BJ (cell line): Measurements from ENCODE around the gene KCNJ15. TPM values are rescaled to one million over a fixed set of nuclear protein-coding genes. Genes with fewer than 3 reads are reported as not detected.

Source experiments
- CTCF ChIA-PET: fragments of 350-600 bp; formaldehyde crosslinking; extraction: SDS; loops from one replicate; lab custom pipeline; 2021; ENCODE audit warnings: antibody characterized with exemption, inconsistent platforms; lab: Yijun Ruan, JAX
- POLR2A ChIA-PET: fragments of 300-600 bp; sonication (Branson Sonifier 250); formaldehyde crosslinking; extraction: SDS; loops from one replicate; lab custom pipeline; 2021; ENCODE audit warnings: antibody characterized with exemption; lab: Charles Lee
- DNase-seq: peaks from one replicate; pipeline ENCODE4 v3.0.0-alpha.2; 2011; ENCODE audit warnings: low read depth
- H3K27me3 ChIP-seq: 2 replicates; pipeline ENCODE4 v1.6.0; 2011; ENCODE audit warnings: low read length; ENCODE audit not compliant: control insufficient read depth, insufficient read depth
- H3K36me3 ChIP-seq: 2 replicates; pipeline ENCODE4 v1.5.1; 2011; ENCODE audit warnings: low read length; ENCODE audit not compliant: control insufficient read depth, insufficient read depth
- H3K4me3 ChIP-seq: 2 replicates; pipeline ENCODE4 v1.5.1; 2011; ENCODE audit warnings: low read depth, mild to moderate bottlenecking, control low read depth, low read length
- polyA plus RNA-seq: library from polyadenylated mRNA; depleted of rRNA; stranded (reverse); fragments of >200 nt; gene quantifications from 2 replicates; pipeline ENCODE4 v1.2.3, GENCODE V29; 2011
- TF ChIP-seq, protein P1 (sequence below): IDR thresholded peaks from 2 replicates; pipeline ENCODE4 v1.5.1; 2011; ENCODE audit warnings: low read depth, mild to moderate bottlenecking, control low read depth, inconsistent platforms, low read length, moderate library complexity; ENCODE audit not compliant: insufficient read depth

Gene KCNJ15
- polyA plus RNA-seq, 1 experiment: 0.02 TPM

DNA sequence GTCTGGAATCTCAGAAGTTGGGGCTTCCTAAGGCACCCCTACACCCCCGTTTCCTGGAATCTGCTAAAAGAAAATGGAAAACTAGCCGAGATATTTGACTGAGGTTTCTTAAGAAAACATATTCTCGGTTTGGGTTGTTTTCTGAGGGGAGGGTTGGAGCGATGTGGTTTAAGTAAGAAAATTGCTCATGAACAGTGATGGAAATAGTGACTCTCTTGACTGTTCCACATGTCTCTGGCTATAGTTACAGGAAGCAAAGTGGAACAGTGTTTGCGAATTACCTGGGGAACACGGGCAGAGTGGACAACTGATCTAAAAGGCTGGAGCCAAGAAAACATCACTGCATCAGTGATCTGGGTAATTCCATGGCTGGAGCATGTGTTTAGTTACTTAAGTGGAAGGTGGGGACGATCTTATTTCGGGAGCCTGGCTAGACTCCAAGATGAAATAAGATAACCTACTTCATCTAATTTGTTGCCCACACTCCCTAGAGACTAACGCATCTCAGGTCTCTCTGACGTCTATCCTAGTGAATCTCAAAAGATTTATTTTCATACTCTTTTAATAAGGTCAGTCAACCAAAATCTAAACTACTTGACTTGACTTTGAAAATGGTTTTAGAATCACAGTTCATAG is 92.4 kb downstream of the KCNJ15 start:
- CTCF ChIA-PET: interaction anchor here (9.1 to 9.2 kb wide), 2 partner anchors 132 to 185 kb away, joined by 245 to 263 read pairs; no protein-coding TSS in a partner anchor
- no peak for DNase-seq
- TF ChIP-seq, protein P1, sequence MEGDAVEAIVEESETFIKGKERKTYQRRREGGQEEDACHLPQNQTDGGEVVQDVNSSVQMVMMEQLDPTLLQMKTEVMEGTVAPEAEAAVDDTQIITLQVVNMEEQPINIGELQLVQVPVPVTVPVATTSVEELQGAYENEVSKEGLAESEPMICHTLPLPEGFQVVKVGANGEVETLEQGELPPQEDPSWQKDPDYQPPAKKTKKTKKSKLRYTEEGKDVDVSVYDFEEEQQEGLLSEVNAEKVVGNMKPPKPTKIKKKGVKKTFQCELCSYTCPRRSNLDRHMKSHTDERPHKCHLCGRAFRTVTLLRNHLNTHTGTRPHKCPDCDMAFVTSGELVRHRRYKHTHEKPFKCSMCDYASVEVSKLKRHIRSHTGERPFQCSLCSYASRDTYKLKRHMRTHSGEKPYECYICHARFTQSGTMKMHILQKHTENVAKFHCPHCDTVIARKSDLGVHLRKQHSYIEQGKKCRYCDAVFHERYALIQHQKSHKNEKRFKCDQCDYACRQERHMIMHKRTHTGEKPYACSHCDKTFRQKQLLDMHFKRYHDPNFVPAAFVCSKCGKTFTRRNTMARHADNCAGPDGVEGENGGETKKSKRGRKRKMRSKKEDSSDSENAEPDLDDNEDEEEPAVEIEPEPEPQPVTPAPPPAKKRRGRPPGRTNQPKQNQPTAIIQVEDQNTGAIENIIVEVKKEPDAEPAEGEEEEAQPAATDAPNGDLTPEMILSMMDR: no peak
- H3K4me3 ChIP-seq: no peak overlapping the region
- POLR2A ChIA-PET: no interaction called here
- H3K27me3 ChIP-seq: no peaks in the 10 kb centered on the region
- H3K36me3 ChIP-seq: no peaks in the 10 kb centered on the region

DNA sequence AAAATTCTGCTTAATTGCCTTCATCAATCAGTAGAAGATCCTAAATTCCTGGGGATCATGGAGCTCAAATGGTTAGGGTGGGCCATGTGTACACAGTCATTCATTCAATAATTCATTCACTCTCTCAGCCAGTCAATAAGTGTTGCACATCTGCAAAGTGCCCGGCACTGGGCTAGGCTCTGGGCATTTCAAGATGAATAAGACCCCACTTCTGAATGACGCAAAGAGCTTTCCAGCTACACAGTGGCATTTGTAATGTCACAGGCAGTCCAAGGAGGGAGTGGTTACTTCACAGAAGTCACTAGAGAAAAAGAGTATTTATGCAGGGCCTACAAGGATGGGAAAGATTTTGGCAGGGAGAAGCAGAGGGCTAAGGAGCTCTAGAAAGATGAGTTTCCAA is 93.2 kb downstream of the KCNJ15 start:
- Histone ChIP-seq H3K27me3 (no peaks in the 10 kb centered on the region), H3K36me3 (no peaks in the 10 kb centered on the region), H3K4me3 (no peak overlapping the region)
- TF ChIP-seq, protein P1: no peak
- CTCF ChIA-PET: interaction anchor here (1.3 to 9.2 kb wide), 4 partner anchors 17 to 186 kb away, joined by 3 to 263 read pairs (median 130); no protein-coding TSS in a partner anchor
- no peak for DNase-seq
- POLR2A ChIA-PET: no interaction called here

DNA sequence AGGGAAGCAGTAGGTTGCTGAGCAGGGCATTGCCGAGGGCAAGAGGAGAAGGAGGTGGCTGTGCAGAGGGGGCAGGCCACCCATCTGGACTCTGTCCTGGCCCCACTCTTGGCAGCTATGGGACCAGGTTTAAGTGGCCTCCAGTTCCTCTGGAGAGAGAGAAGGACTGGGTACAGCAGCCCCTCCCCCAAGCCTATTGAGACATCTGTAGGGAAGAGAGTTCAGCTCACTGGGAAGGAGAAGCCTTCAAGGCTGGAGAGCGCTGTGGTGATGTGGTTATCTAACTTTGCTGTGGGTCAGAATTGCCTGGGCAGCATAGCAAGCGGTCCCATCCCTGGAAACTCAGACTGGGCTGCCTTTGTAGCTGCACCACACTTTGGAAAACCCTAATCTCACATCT is 93.9 kb downstream of the KCNJ15 start:
- TF ChIP-seq, protein P1: no peak
- H3K27me3 ChIP-seq: no peaks in the 10 kb centered on the region
- H3K36me3 ChIP-seq: no peaks in the 10 kb centered on the region
- ChIA-PET POLR2A (no interaction called here), CTCF (interaction anchor here (1.0 to 9.2 kb wide), 11 partner anchors 18 to 676 kb away, joined by 3 to 263 read pairs (median 18); no protein-coding TSS in a partner anchor)
- DNase-seq: no peak
- no peak overlapping the region for H3K4me3 ChIP-seq

DNA sequence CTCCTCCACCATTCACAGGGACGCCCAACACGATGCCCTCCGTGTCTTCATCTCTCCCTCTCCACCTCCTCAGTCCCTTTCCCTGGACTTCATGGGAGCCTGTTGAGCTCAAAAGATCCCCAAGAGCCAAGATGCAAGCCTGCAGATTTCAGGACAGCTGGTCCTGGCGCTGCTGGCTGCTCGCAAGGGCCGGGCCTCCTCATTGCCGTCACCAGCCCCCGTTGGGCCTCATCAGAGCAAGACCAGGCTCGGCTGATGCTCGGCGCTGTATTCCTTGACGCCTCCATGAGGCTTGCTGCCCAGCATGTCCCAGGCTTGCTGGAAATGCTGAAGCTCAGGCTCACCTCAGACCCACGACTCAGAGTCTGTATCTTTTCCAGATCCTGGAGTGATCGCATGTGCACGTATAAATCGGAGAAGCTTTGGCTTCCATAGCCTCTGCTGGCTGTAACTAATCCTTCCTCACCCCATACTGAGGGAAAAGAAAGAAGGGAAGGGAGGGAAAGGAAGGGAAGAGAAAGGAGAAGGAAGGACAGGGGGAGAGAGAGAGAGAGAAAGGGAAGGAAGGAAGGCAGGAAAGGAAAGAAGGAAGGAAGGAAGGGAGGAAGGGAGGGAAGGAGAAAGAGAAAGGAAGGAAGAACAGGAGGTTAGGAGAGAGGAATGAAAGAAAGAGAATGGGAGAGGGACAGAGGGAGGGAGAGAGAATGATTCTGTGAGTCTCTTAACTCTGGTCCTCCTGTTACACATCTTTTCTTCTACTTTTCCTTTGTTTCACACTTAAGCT is 94.6 kb downstream of the KCNJ15 start:
- POLR2A ChIA-PET: interaction anchor here (0.8 kb wide), 1 partner anchor 566 kb away, joined by 3 read pairs; no protein-coding TSS in a partner anchor
- DNase-seq: no peak
- H3K27me3 ChIP-seq: no peaks in the 10 kb centered on the region
- H3K36me3 ChIP-seq: no peaks in the 10 kb centered on the region
- CTCF ChIA-PET: interaction anchor here (1.0 to 9.2 kb wide), 29 partner anchors 8 to 677 kb away, joined by 3 to 263 read pairs (median 9); no protein-coding TSS in a partner anchor
- TF ChIP-seq, protein P1: no peak
- no peak overlapping the region for H3K4me3 ChIP-seq

DNA sequence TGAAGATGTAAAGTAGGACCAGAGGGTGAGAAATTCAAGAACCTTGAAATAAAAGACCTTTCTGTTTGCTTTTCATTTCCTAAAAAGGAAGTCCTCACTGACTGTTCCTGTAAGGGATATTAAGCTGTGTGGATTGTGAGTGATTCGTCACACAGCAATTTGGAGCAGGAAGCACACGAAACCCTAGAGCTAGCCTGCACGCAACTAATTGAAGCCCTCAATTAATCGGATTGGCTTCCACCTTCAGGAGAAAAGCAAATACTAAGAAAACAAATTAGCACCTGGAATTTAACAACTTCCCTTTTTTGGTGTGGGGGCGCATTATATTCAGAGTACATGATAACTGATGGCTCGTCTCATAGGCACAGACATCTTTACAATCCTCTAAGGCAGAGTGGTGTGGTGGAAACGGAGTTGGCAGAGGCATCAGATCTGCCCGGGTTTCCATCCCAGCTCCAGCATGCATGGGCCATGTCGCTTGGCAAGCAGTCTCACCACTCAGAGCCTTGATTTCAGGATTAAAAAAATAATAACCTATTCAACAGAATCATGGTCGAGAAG is 95.2 kb downstream of the KCNJ15 start:
- CTCF ChIA-PET: interaction anchor here (0.6 to 9.2 kb wide), 47 partner anchors 9 to 677 kb away, joined by 3 to 263 read pairs (median 6); partner anchors contain the start of gene KCNJ6
- POLR2A ChIA-PET: interaction anchor here (0.6 to 0.8 kb wide), 2 partner anchors 567 to 643 kb away, joined by 3 read pairs; no protein-coding TSS in a partner anchor
- Histone ChIP-seq H3K27me3 (no peaks in the 10 kb centered on the region), H3K36me3 (no peaks in the 10 kb centered on the region), H3K4me3 (no peak overlapping the region)
- DNase-seq: peak; percentile 46
- TF ChIP-seq, protein P1: no peak
